Measurements from ENCODE around the gene ATP8B3. TPM values are rescaled to one million over a fixed set of nuclear protein-coding genes. Genes with fewer than 3 reads are reported as not detected.

ATP8B3 gene
- total RNA-seq, 1 experiment from 2014 or later: 9.6 TPM

DNA sequence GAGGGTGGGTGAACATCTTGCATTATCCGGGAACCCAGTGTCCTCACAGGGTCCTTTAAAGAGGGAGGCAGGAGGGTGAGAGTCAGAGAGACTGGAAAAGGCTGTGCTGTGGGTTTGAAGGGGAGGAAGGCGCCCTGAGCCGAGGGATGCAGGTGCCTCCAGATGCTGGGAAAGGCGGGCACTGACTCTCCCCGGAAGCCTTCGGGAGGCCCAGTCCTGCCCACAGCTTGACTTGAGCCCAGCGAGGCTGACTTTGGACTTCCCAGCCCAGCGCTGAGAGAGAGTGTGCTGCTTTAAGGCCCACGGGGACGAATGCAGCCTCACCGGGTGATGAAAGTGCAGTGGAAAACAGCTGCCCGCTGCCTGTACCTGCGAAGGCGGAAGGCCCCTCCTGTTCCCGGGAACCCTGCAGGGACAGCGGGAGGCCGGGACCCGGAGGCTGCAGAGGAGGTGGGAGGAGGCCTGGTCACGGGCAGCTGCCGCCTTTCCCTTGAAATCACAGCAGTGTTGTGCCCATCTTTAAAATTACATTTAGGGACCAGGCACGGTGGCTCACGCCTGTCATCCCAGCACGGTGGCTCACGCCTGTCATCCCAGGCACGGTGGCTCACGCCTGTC, 20.1 kb upstream of the ATP8B3 start:
- Mint-ChIP-seq H3K4me3 (no peak overlapping the region), H3K27ac (peak overlapping the region in 1 of 3 experiments; percentile 14; a peak in 1 of 7 replicates), H3K27me3 (ENCODE audit: low read depth) (no peaks in the 10 kb centered on the region), H3K4me1 (peaks cover 3 to 9% of the 10 kb centered on the region in 2 experiments; a peak in 3 of 4 replicates), H3K36me3 (ENCODE audit: insufficient read depth in 1 of 3, low read depth in 3 of 3) (peaks cover 0 to 12% (median 2%) of the 10 kb centered on the region in 3 experiments; a peak in 4 of 7 replicates), H3K9me3 (no peaks in the 10 kb centered on the region; a peak in 1 of 5 replicates)
- Histone ChIP-seq H3K4me1 (ENCODE audit: insufficient read depth, low read length) (no peaks in the 10 kb centered on the region), H3K23me2 (ENCODE audit: insufficient read length, low read depth, low read length, poor library complexity, severe bottlenecking) (no peaks in the 10 kb centered on the region), H4K5ac (ENCODE audit: insufficient read length, low read depth, low read length) (no peak overlapping the region), H3K4me2 (ENCODE audit: insufficient read depth, insufficient read length, low read length) (no peak overlapping the region), H3K4ac (ENCODE audit: low read depth, low read length) (no peak overlapping the region), H3K9ac (ENCODE audit: extremely low read depth, insufficient read length, low read length) (no peak overlapping the region), H3K27me3 (ENCODE audit: insufficient read depth, low read length) (no peaks in the 10 kb centered on the region), H3K23ac (ENCODE audit: insufficient read length, low read depth, low read length) (no peak overlapping the region), H4K20me1 (ENCODE audit: control insufficient read depth, insufficient read depth, insufficient read length) (peaks cover 4% of the 10 kb centered on the region), H3K56ac (ENCODE audit: insufficient read length, low read depth, low read length) (no peak overlapping the region), H2BK5ac (ENCODE audit: insufficient read length, low read length) (no peak overlapping the region), H2BK15ac (ENCODE audit: low read depth, low read length) (no peak overlapping the region), H4K91ac (ENCODE audit: insufficient read length, low read depth, low read length) (no peak overlapping the region), H3K27ac (ENCODE audit: insufficient read length, low read depth, low read length) (no peak overlapping the region), H2AFZ (ENCODE audit: low read length) (no peak overlapping the region), H3T11ph (ENCODE audit: low read length) (no peak overlapping the region), H2AK5ac (ENCODE audit: insufficient read length, low read length) (no peak overlapping the region), H3K14ac (ENCODE audit: insufficient read depth, low read length) (no peak overlapping the region; the same call in 1 of the 2 replicates), H3K79me2 (ENCODE audit: insufficient read depth, low read length) (peaks cover 4% of the 10 kb centered on the region; the same call in 1 of the 2 replicates), H2BK12ac (ENCODE audit: insufficient read length, low read depth, low read length) (no peak overlapping the region), H2BK120ac (ENCODE audit: low read depth, low read length, poor library complexity, severe bottlenecking) (no peak overlapping the region), H3K18ac (ENCODE audit: insufficient read length, low read depth, low read length) (no peak overlapping the region), H4K8ac (replicated peaks; ENCODE audit: insufficient read length, low read depth, low read length) (no peak overlapping the region), H3K79me1 (ENCODE audit: insufficient read depth, low read depth, low read length, poor library complexity, severe bottlenecking) (peaks cover 7% of the 10 kb centered on the region), H3K9me3 (ENCODE audit: control insufficient read depth, low read depth, low read length) (no peaks in the 10 kb centered on the region), H2BK20ac (ENCODE audit: low read depth, low read length, poor library complexity, severe bottlenecking) (no peak overlapping the region)
- TF ChIP-seq, protein P1, sequence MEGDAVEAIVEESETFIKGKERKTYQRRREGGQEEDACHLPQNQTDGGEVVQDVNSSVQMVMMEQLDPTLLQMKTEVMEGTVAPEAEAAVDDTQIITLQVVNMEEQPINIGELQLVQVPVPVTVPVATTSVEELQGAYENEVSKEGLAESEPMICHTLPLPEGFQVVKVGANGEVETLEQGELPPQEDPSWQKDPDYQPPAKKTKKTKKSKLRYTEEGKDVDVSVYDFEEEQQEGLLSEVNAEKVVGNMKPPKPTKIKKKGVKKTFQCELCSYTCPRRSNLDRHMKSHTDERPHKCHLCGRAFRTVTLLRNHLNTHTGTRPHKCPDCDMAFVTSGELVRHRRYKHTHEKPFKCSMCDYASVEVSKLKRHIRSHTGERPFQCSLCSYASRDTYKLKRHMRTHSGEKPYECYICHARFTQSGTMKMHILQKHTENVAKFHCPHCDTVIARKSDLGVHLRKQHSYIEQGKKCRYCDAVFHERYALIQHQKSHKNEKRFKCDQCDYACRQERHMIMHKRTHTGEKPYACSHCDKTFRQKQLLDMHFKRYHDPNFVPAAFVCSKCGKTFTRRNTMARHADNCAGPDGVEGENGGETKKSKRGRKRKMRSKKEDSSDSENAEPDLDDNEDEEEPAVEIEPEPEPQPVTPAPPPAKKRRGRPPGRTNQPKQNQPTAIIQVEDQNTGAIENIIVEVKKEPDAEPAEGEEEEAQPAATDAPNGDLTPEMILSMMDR (conservative IDR thresholded peaks at IDR 0.05): no peak
- no peak for DNase-seq
- no CpG with 5 or more reads among the region's 26 CpGs for WGBS (ENCODE audit: extremely low coverage, insufficient read length, low lambda C conversion rate)

All from H9 (cell line).